Activated CD8-positive, alpha-beta T cell treated with anti-CD3 and anti-CD28 coated beads for 36 hours (primary cell): Measurements from ENCODE around the gene CECR2. TPM values are rescaled to one million over a fixed set of nuclear protein-coding genes. Genes with fewer than 3 reads are reported as not detected.

Source experiments
- ATAC-seq: fragments of 200-7000 bp; cut with Tn5 transposase; one replicate; pipeline ENCODE4 v1.10.0; 2021; ENCODE audit warnings: mild to moderate bottlenecking, moderate library complexity
- CTCF ChIA-PET: fragments of 350-600 bp; sonication (Branson Sonifier 250); formaldehyde crosslinking; loops from one replicate; lab custom pipeline; 2021; ENCODE audit warnings: antibody characterized with exemption; lab: Charles Lee
- POLR2A ChIA-PET: fragments of 350-600 bp; sonication (Branson Sonifier 250); formaldehyde crosslinking; loops from one replicate; lab custom pipeline; 2021; ENCODE audit warnings: antibody characterized with exemption; lab: Charles Lee
- DNase-seq: peaks from one replicate; pipeline ENCODE4 v3.0.0-alpha.2; 2020
- H3K27ac Mint-ChIP-seq: one replicate; pipeline ENCODE4 v1.8.0; 2021; ENCODE audit warnings: mild to moderate bottlenecking, mixed read lengths
- H3K27me3 Mint-ChIP-seq: one replicate; pipeline ENCODE4 v1.8.0; 2021; ENCODE audit warnings: mixed read lengths
- H3K36me3 Mint-ChIP-seq: one replicate; pipeline ENCODE4 v1.8.0; 2021; ENCODE audit warnings: low read depth, mixed read lengths
- H3K4me1 Mint-ChIP-seq: one replicate; pipeline ENCODE4 v1.8.0; 2021; ENCODE audit warnings: low read depth, mixed read lengths
- H3K4me3 Mint-ChIP-seq: one replicate; pipeline ENCODE4 v1.8.0; 2021; ENCODE audit warnings: mild to moderate bottlenecking, moderate library complexity, mixed read lengths
- H3K9me3 Mint-ChIP-seq: one replicate; pipeline ENCODE4 v1.8.0; 2021; ENCODE audit warnings: mixed read lengths
- CTCF ChIP-seq: fragments of 200-600 bp; IDR thresholded peaks from one replicate; pipeline ENCODE4 v1.8.0; 2022; ENCODE audit warnings: antibody characterized with exemption, mild to moderate bottlenecking
- intact Hi-C: fragments of 100-400 bp; cut with micrococcal nuclease; formaldehyde crosslinking; loops from one replicate; pipeline ENCODE4 v1.10.0; 2022
- total RNA-seq, 2 experiments: library from RNA; stranded (reverse); gene quantifications; one replicate each; pipeline ENCODE4 v1.2.3, GENCODE V29; 2021

Gene CECR2
- total RNA-seq, 2 experiments from 2014 or later = 0.11 to 0.16 TPM

- Mint-ChIP-seq H3K36me3 (no peaks in the 10 kb centered on the region), H3K27ac (no peak overlapping the region), H3K4me3 (no peak overlapping the region), H3K9me3 (no peaks in the 10 kb centered on the region), H3K27me3 (peaks cover 2% of the 10 kb centered on the region), H3K4me1 (no peaks in the 10 kb centered on the region)
- intact Hi-C loops = no loop called here
- ATAC-seq (no peak), DNase-seq (no peak)
- POLR2A ChIA-PET = no interaction called here
- CTCF ChIA-PET = interaction anchor here (1.9 kb wide), 1 partner anchor 17 kb away, joined by 6 read pairs; no protein-coding TSS in a partner anchor
- no peak for TF ChIP-seq CTCF
Observed at GRCh38 chr22:17484608-17485007, 115.3 kb downstream of the CECR2 start.

- Mint-ChIP-seq H3K9me3 (no peaks in the 10 kb centered on the region), H3K4me1 (no peaks in the 10 kb centered on the region), H3K4me3 (no peak overlapping the region), H3K27ac (no peak overlapping the region), H3K27me3 (no peaks in the 10 kb centered on the region), H3K36me3 (no peaks in the 10 kb centered on the region)
- TF ChIP-seq CTCF = no peak
- DNase-seq (no peak), ATAC-seq (no peak)
- intact Hi-C loops = no loop called here
- CTCF ChIA-PET = interaction anchor here (1.5 kb wide), 1 partner anchor 315 kb away, joined by 6 read pairs; no protein-coding TSS in a partner anchor
- POLR2A ChIA-PET = no interaction called here
Observed at GRCh38 chr22:17486313-17486712, 117.1 kb downstream of the CECR2 start.

GRCh38 chr22:17486719-17487118, 117.5 kb downstream of the CECR2 start:
- no peak for DNase-seq
- intact Hi-C loops = no loop called here
- H3K36me3 Mint-ChIP-seq = no peaks in the 10 kb centered on the region
- no peaks in the 10 kb centered on the region for H3K4me1 Mint-ChIP-seq
- ChIA-PET CTCF (interaction anchor here (1.5 kb wide), 1 partner anchor 315 kb away, joined by 6 read pairs; no protein-coding TSS in a partner anchor), POLR2A (interaction anchor here (1.1 kb wide), 1 partner anchor 11 kb away, joined by 3 read pairs; no protein-coding TSS in a partner anchor)
- no peaks in the 10 kb centered on the region for H3K9me3 Mint-ChIP-seq
- TF ChIP-seq CTCF = no peak
- no peak for ATAC-seq
- no peak overlapping the region for H3K27ac Mint-ChIP-seq
- no peak overlapping the region for H3K4me3 Mint-ChIP-seq
- H3K27me3 Mint-ChIP-seq = no peaks in the 10 kb centered on the region

GRCh38 chr22:17489101-17489500, 119.8 kb downstream of the CECR2 start:
- no peak for TF ChIP-seq CTCF
- no peaks in the 10 kb centered on the region for H3K4me1 Mint-ChIP-seq
- no peak for DNase-seq
- H3K9me3 Mint-ChIP-seq = no peaks in the 10 kb centered on the region
- no peaks in the 10 kb centered on the region for H3K27me3 Mint-ChIP-seq
- POLR2A ChIA-PET = no interaction called here
- H3K4me3 Mint-ChIP-seq = no peak overlapping the region
- H3K27ac Mint-ChIP-seq = no peak overlapping the region
- intact Hi-C loops = no loop called here
- no peak for ATAC-seq
- CTCF ChIA-PET = no interaction called here
- H3K36me3 Mint-ChIP-seq = no peaks in the 10 kb centered on the region

- CTCF ChIA-PET = interaction anchor here (1.4 kb wide), 1 partner anchor 10 kb away, joined by 3 read pairs; no protein-coding TSS in a partner anchor
- no peak for ATAC-seq
- intact Hi-C loops = no loop called here
Observed at GRCh38 chr22:17491090-17491640, 121.9 kb downstream of the CECR2 start.

More at GRCh38 chr22:17491090-17491640, 121.9 kb downstream of the CECR2 start:
- Mint-ChIP-seq H3K9me3 (no peaks in the 10 kb centered on the region), H3K36me3 (no peaks in the 10 kb centered on the region), H3K27ac (no peak overlapping the region), H3K27me3 (no peaks in the 10 kb centered on the region), H3K4me1 (no peaks in the 10 kb centered on the region), H3K4me3 (no peak overlapping the region)
- no peak for DNase-seq
- TF ChIP-seq CTCF = no peak
- POLR2A ChIA-PET = no interaction called here
